ENCODE results near the gene FLNB.

The FLNB gene

GRCh38 chr3:58043933-58044332 lies 35.7 kb downstream of the FLNB start:
- TF ChIP-seq TSHZ2 (CRISPR knock-in tag; IDR thresholded peaks at IDR 0.05) (no peak), OSR1 (CRISPR knock-in tag; IDR thresholded peaks at IDR 0.05) (no peak), BACH2 (CRISPR knock-in tag; IDR thresholded peaks at IDR 0.05; ENCODE audit: borderline replicate concordance) (no peak), ARNTL (CRISPR knock-in tag; IDR thresholded peaks at IDR 0.05; ENCODE audit: borderline replicate concordance, low read depth) (no peak), CSRNP3 (CRISPR knock-in tag; IDR thresholded peaks at IDR 0.05) (no peak), PPARA (CRISPR knock-in tag; IDR thresholded peaks at IDR 0.05; ENCODE audit: borderline replicate concordance) (no peak), RARB (CRISPR knock-in tag; IDR thresholded peaks at IDR 0.05) (no peak)
- TF ChIP-seq, protein P1, sequence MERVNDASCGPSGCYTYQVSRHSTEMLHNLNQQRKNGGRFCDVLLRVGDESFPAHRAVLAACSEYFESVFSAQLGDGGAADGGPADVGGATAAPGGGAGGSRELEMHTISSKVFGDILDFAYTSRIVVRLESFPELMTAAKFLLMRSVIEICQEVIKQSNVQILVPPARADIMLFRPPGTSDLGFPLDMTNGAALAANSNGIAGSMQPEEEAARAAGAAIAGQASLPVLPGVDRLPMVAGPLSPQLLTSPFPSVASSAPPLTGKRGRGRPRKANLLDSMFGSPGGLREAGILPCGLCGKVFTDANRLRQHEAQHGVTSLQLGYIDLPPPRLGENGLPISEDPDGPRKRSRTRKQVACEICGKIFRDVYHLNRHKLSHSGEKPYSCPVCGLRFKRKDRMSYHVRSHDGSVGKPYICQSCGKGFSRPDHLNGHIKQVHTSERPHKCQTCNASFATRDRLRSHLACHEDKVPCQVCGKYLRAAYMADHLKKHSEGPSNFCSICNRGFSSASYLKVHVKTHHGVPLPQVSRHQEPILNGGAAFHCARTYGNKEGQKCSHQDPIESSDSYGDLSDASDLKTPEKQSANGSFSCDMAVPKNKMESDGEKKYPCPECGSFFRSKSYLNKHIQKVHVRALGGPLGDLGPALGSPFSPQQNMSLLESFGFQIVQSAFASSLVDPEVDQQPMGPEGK (CRISPR knock-in tag; IDR thresholded peaks at IDR 0.05; ENCODE audit: borderline replicate concordance), result no peak
- TF ChIP-seq, protein P2, sequence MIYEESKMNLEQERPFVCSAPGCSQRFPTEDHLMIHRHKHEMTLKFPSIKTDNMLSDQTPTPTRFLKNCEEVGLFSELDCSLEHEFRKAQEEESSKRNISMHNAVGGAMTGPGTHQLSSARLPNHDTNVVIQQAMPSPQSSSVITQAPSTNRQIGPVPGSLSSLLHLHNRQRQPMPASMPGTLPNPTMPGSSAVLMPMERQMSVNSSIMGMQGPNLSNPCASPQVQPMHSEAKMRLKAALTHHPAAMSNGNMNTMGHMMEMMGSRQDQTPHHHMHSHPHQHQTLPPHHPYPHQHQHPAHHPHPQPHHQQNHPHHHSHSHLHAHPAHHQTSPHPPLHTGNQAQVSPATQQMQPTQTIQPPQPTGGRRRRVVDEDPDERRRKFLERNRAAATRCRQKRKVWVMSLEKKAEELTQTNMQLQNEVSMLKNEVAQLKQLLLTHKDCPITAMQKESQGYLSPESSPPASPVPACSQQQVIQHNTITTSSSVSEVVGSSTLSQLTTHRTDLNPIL (CRISPR knock-in tag; IDR thresholded peaks at IDR 0.05; ENCODE audit: low read depth), result no peak
- ATAC-seq, result no peak

DNA sequence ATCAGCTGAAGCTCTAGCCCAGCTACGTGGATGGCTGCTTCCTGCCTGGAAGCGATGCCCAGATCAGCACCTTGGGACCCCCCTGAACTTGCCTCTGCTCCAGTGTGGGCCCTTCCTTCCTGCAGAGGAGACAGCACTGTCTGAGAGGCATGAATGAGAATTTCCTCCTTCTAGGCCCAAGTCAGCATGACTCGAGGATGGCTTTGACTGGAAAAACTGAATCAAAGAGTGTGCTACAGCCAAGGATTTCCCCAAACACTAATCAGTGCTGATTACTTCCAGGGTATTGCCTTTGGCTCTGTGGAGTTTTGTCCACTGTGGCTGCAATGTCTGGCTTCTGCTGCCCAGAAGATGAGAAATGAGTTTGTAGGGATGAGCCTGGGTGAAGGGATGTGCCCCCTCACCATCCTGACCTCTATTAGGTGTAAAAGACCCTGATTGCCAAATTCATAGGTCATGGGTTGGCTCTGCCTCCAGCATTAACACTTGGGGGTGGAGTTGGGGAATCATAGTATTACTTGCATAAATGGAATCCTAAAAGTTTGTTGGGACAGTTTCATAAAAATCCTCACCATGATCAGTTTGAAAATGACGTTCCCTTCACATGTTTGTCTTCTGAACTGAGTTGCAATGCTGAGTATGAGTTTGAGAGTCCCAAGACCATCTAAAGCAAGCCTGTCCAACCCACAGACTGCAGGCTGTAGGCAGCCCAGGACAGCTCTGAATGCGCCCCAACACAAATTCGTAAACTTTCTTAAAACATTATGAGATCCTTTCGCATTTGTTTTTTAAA lies 36.7 kb downstream of the FLNB start:
- ATAC-seq, result no peak
- TF ChIP-seq TCF4 (CRISPR knock-in tag; IDR thresholded peaks at IDR 0.05; ENCODE audit: borderline replicate concordance), result no peak
- TF ChIP-seq POU6F1 (CRISPR knock-in tag; IDR thresholded peaks at IDR 0.05; ENCODE audit: borderline replicate concordance, low read depth), result no peak
- TF ChIP-seq, protein P2 (CRISPR knock-in tag; IDR thresholded peaks at IDR 0.05; ENCODE audit: low read depth), result no peak
- TF ChIP-seq GLIS3 (CRISPR knock-in tag; IDR thresholded peaks at IDR 0.05), result no peak
- TF ChIP-seq ZNF565 (CRISPR knock-in tag; conservative IDR thresholded peaks at IDR 0.05; ENCODE audit: low read depth), result no peak
- TF ChIP-seq RARB (CRISPR knock-in tag; IDR thresholded peaks at IDR 0.05), result no peak
- no peak for TF ChIP-seq CSDC2 (CRISPR knock-in tag; IDR thresholded peaks at IDR 0.05)
- TF ChIP-seq ZNF8 (CRISPR knock-in tag; IDR thresholded peaks at IDR 0.05), result no peak
- no peak for TF ChIP-seq OSR1 (CRISPR knock-in tag; IDR thresholded peaks at IDR 0.05)
- no peak for TF ChIP-seq ZFP30 (CRISPR knock-in tag; IDR thresholded peaks at IDR 0.05)
- TF ChIP-seq TSHZ2 (CRISPR knock-in tag; IDR thresholded peaks at IDR 0.05), result no peak
- no peak for TF ChIP-seq ZC3H10 (CRISPR knock-in tag; IDR thresholded peaks at IDR 0.05)
- no peak for TF ChIP-seq ISL1 (CRISPR knock-in tag; IDR thresholded peaks at IDR 0.05)
- TF ChIP-seq ARNTL (CRISPR knock-in tag; IDR thresholded peaks at IDR 0.05; ENCODE audit: borderline replicate concordance, low read depth), result no peak
- TF ChIP-seq BACH2 (CRISPR knock-in tag; IDR thresholded peaks at IDR 0.05; ENCODE audit: borderline replicate concordance), result no peak
- TF ChIP-seq, protein P1 (CRISPR knock-in tag; IDR thresholded peaks at IDR 0.05; ENCODE audit: borderline replicate concordance), result no peak
- TF ChIP-seq ESRRG (CRISPR knock-in tag; IDR thresholded peaks at IDR 0.05), result no peak
- TF ChIP-seq ZNF70 (CRISPR knock-in tag; IDR thresholded peaks at IDR 0.05), result no peak
- no peak for TF ChIP-seq PPARA (CRISPR knock-in tag; IDR thresholded peaks at IDR 0.05; ENCODE audit: borderline replicate concordance)
- no peak for TF ChIP-seq TOX (CRISPR knock-in tag; IDR thresholded peaks at IDR 0.05; ENCODE audit: borderline replicate concordance)

Data from SK-N-SH treated with all-trans-retinoic acid at 6 μM for 48 hours (cell line).